Naive B cell (primary cell): ENCODE results near the gene FTCDNL1. TPM values are rescaled to one million over a fixed set of nuclear protein-coding genes. Genes with fewer than 3 reads are reported as not detected.
A peak's percentile ranks its signal among the peaks of the same experiment; 100 is the strongest.

Source experiments
- ATAC-seq, 2 donors: fragments of 150-1000 bp; cut with Tn5 transposase; 2 replicates each; pipeline ENCODE4 v1.10.0; 2021; ENCODE audit warnings: low read depth in 2 of 2, mild to moderate bottlenecking in 2 of 2, moderate library complexity in 2 of 2
- DNase-seq: peaks from one replicate; pipeline ENCODE4 v3.0.0; 2022
- H3K27ac Mint-ChIP-seq, 6 donors: one replicate each; pipeline ENCODE4 v1.8.0; 2020 to 2022; ENCODE audit warnings: mild to moderate bottlenecking in 6 of 6, mixed read lengths in 6 of 6, moderate library complexity in 5 of 6, inconsistent platforms in 2 of 6
- H3K27me3 Mint-ChIP-seq, 3 donors: one replicate each; pipeline ENCODE4 v1.8.0; 2021 to 2022; ENCODE audit warnings: mixed read lengths in 3 of 3, mild to moderate bottlenecking in 1 of 3
- H3K36me3 Mint-ChIP-seq, 2 donors: one replicate each; pipeline ENCODE4 v1.8.0; 2020 to 2022; ENCODE audit warnings: mixed read lengths in 2 of 2, inconsistent platforms in 1 of 2, mild to moderate bottlenecking in 1 of 2
- H3K4me1 Mint-ChIP-seq, 3 donors: one replicate each; pipeline ENCODE4 v1.8.0; 2020 to 2022; ENCODE audit warnings: mixed read lengths in 3 of 3, inconsistent platforms in 1 of 3, mild to moderate bottlenecking in 1 of 3, moderate library complexity in 1 of 3
- H3K4me3 Mint-ChIP-seq, 8 donors: one replicate each; pipeline ENCODE4 v1.8.0; 2020 to 2022; ENCODE audit warnings: mild to moderate bottlenecking in 8 of 8, mixed read lengths in 8 of 8, moderate library complexity in 8 of 8, inconsistent platforms in 2 of 8
- H3K9me3 Mint-ChIP-seq, 7 donors: one replicate each; pipeline ENCODE4 v1.8.0; 2020 to 2022; ENCODE audit warnings: mixed read lengths in 7 of 7, mild to moderate bottlenecking in 5 of 7, inconsistent platforms in 2 of 7, moderate library complexity in 1 of 7
- polyA plus RNA-seq, 6 donors: library from polyadenylated mRNA; unstranded; fragments of 300-500 nt; fragmentation: Illumina TruSeq; gene quantifications; one replicate each; pipeline ENCODE4 v1.2.3, GENCODE V29; 2021; ENCODE audit warnings: low read depth in 6 of 6

Gene FTCDNL1
- polyA plus RNA-seq, 6 donors from 2014 or later, result 0.84 to 2.8 (median 1.5) TPM

DNA sequence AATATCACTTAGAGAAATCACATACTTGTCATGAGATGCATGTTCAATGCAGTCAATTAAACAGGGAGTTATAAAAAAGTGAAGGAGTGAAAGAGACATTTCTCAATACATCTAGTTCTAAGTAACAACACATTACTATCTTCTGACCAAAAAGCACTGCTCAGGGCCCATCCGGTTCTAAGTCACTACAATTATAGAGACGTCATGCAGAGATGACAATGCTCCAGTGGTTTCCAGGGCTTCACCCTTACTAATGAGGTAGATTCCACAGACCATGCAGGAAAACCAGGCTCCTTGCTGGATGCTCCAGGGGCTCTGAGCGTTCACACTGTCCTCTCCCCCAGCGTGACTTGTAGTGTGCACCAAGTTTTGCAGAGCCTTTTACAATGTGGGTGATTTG, 88.0 kb downstream of the FTCDNL1 start:
- Mint-ChIP-seq H3K9me3 (no peaks in the 10 kb centered on the region), H3K27me3 (no peaks in the 10 kb centered on the region), H3K36me3 (no peaks in the 10 kb centered on the region), H3K27ac (peak overlapping the region in 1 of 6 donors; percentile 4), H3K4me3 (no peak overlapping the region), H3K4me1 (no peaks in the 10 kb centered on the region)
- DNase-seq, result no peak
- ATAC-seq, result no peak

DNA sequence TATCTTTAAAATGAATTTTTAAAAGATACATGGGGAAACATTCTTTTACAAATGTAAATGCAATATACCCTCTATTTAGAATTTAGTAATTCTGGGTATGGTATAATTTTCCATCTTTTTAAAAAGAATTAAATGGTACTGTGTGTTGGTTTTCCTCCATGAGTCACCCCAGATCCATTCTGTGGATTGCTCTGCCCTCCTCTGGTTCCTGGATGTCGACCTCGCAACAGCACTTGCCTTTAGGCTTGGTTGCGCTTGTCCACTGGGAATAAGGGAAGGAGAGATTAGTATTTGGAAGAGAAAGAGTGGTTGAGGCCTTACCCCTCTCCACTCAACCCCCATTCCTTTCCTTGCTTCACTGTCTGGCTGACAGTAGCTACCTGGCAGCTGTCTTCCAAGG, 90.4 kb downstream of the FTCDNL1 start:
- peaks cover 0 to 10% (median 8%) of the 10 kb centered on the region in 3 donors for H3K27me3 Mint-ChIP-seq
- H3K36me3 Mint-ChIP-seq, result no peaks in the 10 kb centered on the region
- no peak for DNase-seq
- no peak overlapping the region for H3K4me3 Mint-ChIP-seq
- ATAC-seq, result no peak
- H3K4me1 Mint-ChIP-seq, result no peaks in the 10 kb centered on the region
- peaks cover 0 to 2% (median 0%) of the 10 kb centered on the region in 7 donors for H3K9me3 Mint-ChIP-seq
- no peak overlapping the region for H3K27ac Mint-ChIP-seq

DNA sequence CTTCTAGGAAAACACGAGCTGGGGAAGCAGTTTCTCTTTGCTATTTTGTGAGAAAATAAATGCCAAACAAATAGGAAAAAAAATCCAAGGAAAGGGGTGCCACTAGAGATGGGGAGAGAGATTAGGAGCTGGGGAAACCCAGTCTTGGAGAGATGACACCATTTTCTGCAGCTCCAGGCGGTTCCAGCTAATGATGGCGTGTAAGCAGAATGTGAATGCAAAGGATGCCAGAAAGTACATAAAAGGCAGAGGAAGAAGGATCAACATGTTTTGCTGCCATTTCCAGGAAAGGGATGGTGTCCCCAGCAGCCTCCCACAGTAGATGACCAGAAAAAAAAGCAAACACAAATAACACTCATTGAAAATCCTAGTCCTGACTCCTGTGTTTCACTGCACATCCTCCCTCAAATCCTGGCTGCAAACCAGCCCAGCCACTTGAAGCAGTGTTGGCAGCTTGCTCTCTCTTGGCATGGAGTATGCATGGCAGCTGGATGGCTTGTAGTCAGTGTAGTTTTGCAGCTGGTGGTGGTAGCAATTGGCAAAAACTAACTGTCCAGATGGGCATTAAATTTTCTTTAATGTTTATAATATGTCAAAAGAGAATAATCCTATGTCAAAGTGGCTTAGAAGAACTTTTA, 93.6 kb downstream of the FTCDNL1 start:
- Mint-ChIP-seq H3K9me3 (peaks cover under 1 to 8% (median 6%) of the 10 kb centered on the region in 7 donors), H3K4me3 (no peak overlapping the region), H3K27ac (no peak overlapping the region), H3K36me3 (peaks cover 0 to 8% of the 10 kb centered on the region in 2 donors), H3K4me1 (no peaks in the 10 kb centered on the region), H3K27me3 (peaks cover 9 to 25% (median 24%) of the 10 kb centered on the region in 3 donors)
- DNase-seq (no peak), ATAC-seq (no peak)

DNA sequence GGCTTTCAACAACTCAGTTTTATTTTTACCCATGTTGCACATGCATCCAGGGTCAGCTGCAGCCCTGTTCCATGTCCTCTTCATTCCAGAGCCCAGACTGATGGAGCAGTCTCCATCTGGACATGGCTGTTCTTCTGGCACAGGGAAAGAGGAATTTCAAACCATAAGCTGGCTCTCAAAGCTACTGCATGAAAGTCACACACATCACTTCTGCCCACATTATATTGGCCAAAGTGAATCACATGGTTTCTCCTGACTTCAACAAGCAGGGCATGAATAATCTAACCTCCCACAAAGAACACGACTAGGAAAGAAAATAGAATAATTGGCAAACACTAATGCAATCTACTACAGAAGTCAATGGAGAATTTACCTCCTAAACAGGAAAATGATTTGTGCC, 94.2 kb downstream of the FTCDNL1 start:
- H3K27ac Mint-ChIP-seq, result no peak overlapping the region
- DNase-seq (no peak), ATAC-seq (no peak)
- no peaks in the 10 kb centered on the region for H3K4me1 Mint-ChIP-seq
- peaks cover 0 to 10% of the 10 kb centered on the region in 2 donors for H3K36me3 Mint-ChIP-seq
- peaks cover 4 to 14% (median 6%) of the 10 kb centered on the region in 7 donors for H3K9me3 Mint-ChIP-seq
- peaks cover 12 to 26% (median 25%) of the 10 kb centered on the region in 3 donors for H3K27me3 Mint-ChIP-seq
- no peak overlapping the region for H3K4me3 Mint-ChIP-seq

DNA sequence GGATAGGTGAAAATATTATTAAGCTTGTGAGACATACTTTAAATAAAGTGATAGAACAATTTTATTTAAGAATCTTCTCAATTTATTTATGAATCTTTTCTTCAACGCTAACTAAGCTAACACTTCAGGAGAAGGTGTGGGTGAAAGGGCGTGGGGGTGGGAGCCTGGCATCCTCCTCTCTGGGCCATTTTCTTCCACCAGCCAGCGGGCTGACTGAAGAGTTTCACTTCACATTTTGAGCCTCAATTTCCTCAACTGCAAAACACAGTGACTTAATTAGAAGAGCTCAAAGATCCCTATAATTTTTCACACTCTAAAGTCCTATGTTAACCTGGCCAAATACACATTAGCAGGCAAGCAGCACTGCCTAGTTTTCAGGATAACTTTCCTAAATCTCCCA, 94.8 kb downstream of the FTCDNL1 start:
- no peak for ATAC-seq
- Mint-ChIP-seq H3K4me3 (no peak overlapping the region), H3K9me3 (peaks cover 4 to 14% (median 6%) of the 10 kb centered on the region in 7 donors), H3K27ac (no peak overlapping the region), H3K36me3 (peaks cover 0 to 10% of the 10 kb centered on the region in 2 donors), H3K4me1 (no peaks in the 10 kb centered on the region), H3K27me3 (peaks cover 14 to 28% (median 25%) of the 10 kb centered on the region in 3 donors)
- no peak for DNase-seq

DNA sequence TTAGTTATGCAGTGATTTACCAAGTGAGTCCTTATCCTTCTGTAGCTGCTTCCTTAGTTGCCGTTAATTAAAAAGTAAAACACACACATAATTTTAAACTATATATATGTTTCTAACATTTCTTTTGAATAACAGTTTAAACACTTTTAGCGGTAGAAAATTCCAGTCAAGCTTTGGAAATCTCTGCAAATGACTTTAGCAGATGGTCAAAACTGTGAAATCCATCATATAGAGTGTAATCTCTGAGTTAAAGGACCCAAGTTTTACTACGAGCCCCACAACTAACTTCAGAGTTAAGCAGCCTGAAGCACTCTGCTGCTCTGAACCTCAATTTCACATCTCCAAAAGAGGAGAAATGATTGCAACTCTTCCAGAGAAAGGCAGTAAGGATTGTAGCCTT, 96.2 kb downstream of the FTCDNL1 start:
- Mint-ChIP-seq H3K4me1 (no peaks in the 10 kb centered on the region), H3K9me3 (peaks cover 4 to 14% (median 6%) of the 10 kb centered on the region in 7 donors), H3K36me3 (peaks cover 0 to 10% of the 10 kb centered on the region in 2 donors), H3K27ac (no peak overlapping the region), H3K4me3 (no peak overlapping the region), H3K27me3 (peaks cover 21 to 34% (median 25%) of the 10 kb centered on the region in 3 donors)
- DNase-seq (no peak), ATAC-seq (no peak)

DNA sequence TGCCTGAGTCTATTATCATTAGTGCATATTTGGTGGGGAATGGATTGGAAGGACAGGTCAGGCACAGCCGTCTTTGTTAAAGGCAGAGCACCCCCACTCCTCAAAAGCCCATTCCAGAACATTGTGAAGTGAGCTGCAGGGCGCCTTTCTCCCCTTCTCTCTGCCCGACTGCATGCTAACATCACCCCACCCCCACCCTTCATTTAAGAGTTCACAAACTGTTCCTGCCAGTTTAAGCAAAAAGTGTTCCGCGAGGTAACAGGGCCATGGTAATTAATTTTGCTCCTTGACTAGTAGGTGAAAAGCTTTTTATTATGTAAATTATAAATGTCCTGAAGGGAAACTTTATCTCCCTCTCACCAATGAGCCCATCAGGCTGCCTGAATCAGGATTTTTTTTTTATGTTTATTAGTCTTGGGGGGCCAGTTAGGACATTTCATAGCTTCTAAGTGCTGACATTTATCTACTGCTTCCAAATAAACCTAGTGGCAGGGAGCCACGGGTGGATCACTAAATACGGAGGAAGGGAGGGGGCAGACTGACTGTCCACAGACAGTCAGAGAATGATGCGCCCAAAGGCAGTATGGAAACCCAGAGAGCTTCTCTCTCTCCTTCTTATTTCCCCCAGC, 99.4 kb downstream of the FTCDNL1 start:
- Mint-ChIP-seq H3K27ac (no peak overlapping the region), H3K27me3 (peaks cover 21 to 34% (median 25%) of the 10 kb centered on the region in 3 donors), H3K36me3 (peaks cover 0 to 10% of the 10 kb centered on the region in 2 donors), H3K4me3 (no peak overlapping the region), H3K4me1 (no peaks in the 10 kb centered on the region), H3K9me3 (peaks cover 4 to 14% (median 6%) of the 10 kb centered on the region in 7 donors)
- ATAC-seq (no peak), DNase-seq (no peak)

DNA sequence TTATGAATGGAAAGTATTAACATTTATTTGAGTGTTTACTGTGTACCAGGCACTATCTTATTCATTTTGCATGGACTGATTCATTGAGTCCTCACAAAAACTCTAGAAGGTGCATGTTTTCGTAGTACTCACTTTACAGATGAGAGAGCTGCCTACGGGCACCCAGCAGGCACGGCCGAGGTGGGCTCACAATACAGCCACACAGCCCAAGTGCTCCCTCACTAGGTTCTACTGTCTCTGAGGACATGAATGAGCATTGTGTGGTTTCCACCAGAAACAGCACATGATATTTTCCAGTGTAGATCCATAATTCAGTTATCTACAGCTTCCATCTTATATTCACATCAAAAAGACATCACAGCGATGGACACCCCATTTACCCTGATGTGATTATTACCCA, 101.4 kb downstream of the FTCDNL1 start:
- H3K9me3 Mint-ChIP-seq, result peaks cover 4 to 14% (median 6%) of the 10 kb centered on the region in 7 donors
- H3K4me1 Mint-ChIP-seq, result no peaks in the 10 kb centered on the region
- peaks cover 21 to 34% (median 25%) of the 10 kb centered on the region in 3 donors for H3K27me3 Mint-ChIP-seq
- ATAC-seq (no peak), DNase-seq (no peak)
- no peak overlapping the region for H3K27ac Mint-ChIP-seq
- peaks cover 0 to 10% of the 10 kb centered on the region in 2 donors for H3K36me3 Mint-ChIP-seq
- H3K4me3 Mint-ChIP-seq, result no peak overlapping the region

DNA sequence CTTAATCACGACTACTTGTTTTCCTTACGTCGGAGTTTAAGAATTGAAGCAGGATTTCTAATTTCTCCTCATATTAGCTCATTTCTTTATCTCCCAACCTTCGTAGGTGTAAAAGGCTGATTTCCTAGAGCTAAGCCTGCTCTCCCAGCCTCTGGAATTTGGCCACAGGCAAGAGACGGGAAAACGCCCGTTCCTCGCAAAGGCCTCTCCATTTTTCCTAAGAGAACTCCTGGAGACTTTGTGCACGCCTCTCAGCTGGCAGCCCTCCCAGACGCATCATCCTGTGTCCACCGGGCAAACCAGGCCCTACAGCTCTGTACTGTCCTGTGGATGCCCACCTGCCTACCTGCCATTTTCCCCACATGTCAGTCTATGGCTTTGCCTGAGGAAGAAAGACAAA, 106.3 kb downstream of the FTCDNL1 start:
- DNase-seq (no peak), ATAC-seq (no peak)
- H3K9me3 Mint-ChIP-seq, result no peaks in the 10 kb centered on the region
- peaks cover 15 to 24% (median 19%) of the 10 kb centered on the region in 3 donors for H3K27me3 Mint-ChIP-seq
- no peak overlapping the region for H3K27ac Mint-ChIP-seq
- H3K36me3 Mint-ChIP-seq, result no peaks in the 10 kb centered on the region
- H3K4me1 Mint-ChIP-seq, result peaks cover 0 to 3% (median 2%) of the 10 kb centered on the region in 3 donors
- no peak overlapping the region for H3K4me3 Mint-ChIP-seq

DNA sequence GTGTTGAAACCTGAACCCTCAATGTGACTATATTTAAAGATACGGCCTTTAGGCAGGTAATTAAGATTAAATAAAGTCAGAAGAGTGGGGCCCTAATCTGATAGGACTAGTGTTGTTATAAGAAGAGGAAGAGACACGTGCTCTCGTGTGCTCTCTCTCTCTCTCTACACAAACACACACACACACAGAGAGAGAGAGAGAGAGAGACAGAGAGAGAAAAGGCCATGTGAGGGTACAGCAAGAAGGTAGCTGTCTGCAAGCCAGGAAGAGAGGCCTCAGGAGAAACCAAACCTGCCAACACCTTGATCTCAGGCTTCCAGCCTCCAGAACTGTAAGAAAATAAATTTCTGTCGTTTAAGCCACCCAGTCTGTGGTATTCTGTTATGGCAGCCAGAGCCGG, 106.7 kb downstream of the FTCDNL1 start:
- Mint-ChIP-seq H3K36me3 (no peaks in the 10 kb centered on the region), H3K27me3 (peaks cover 17 to 27% (median 24%) of the 10 kb centered on the region in 3 donors), H3K9me3 (no peaks in the 10 kb centered on the region), H3K4me1 (peaks cover 0 to 5% (median 4%) of the 10 kb centered on the region in 3 donors), H3K4me3 (no peak overlapping the region), H3K27ac (no peak overlapping the region)
- DNase-seq (no peak), ATAC-seq (no peak)

DNA sequence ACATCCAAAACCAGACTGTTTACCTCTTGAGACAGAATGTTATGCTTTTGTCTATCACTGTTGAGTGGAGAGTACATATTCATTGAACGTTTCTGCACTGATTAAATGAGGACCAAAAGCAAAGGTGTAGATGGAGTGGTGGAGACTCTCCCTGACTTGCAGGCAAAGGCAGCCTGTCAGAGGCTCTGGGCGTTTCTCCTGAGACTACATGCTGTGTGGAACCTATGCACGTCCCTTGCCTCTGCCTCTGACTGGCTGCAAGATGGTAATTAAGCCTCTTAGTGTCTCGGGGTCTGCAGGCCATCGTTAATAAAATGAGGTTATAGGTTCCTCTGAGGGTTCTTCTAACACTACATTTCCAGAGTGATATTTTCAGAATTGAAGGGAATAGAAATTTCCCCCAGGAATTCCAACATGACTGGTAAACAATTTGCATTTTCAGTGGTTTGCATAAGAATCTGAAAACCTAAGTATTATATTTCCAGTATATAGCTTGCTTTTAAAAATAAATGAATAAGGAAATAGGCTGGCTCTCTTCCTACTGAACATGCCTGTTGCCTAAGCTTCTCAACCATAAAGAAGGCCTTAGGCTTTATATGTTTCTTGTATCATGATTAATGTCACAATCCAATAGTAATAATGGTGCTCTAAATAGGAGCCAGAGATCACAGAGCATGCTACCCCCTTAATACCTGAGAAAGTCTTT, 107.4 kb downstream of the FTCDNL1 start:
- Mint-ChIP-seq H3K36me3 (no peaks in the 10 kb centered on the region), H3K27ac (no peak overlapping the region), H3K9me3 (peaks cover 0 to 1% (median 0%) of the 10 kb centered on the region in 7 donors), H3K4me1 (peaks cover 0 to 5% (median 4%) of the 10 kb centered on the region in 3 donors), H3K27me3 (peaks cover 24 to 27% (median 26%) of the 10 kb centered on the region in 3 donors), H3K4me3 (no peak overlapping the region)
- ATAC-seq (no peak), DNase-seq (no peak)

DNA sequence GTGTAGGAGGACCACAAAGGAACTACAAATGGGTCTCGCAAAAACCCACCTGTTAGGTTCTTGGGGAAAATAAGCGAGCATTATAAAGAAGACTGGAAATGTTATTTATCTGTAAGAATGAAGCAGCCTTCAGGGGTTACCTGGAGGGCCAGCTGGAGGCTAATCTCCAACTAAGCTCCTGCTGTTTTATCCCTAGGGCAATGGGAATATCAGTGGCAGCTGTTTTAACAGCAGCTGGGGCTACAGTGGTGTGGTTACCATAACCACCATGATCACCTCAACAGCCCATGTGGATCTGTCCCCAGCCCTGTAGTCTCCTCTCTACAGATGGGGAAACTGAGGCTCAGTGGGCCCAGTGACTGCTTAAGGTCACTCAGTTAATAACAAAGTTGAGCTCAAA, 108.1 kb downstream of the FTCDNL1 start:
- peaks cover 0 to 5% (median 4%) of the 10 kb centered on the region in 3 donors for H3K4me1 Mint-ChIP-seq
- H3K27me3 Mint-ChIP-seq, result peaks cover 27 to 33% (median 29%) of the 10 kb centered on the region in 3 donors
- DNase-seq (no peak), ATAC-seq (no peak)
- peaks cover 0 to 1% (median 0%) of the 10 kb centered on the region in 7 donors for H3K9me3 Mint-ChIP-seq
- no peaks in the 10 kb centered on the region for H3K36me3 Mint-ChIP-seq
- no peak overlapping the region for H3K27ac Mint-ChIP-seq
- H3K4me3 Mint-ChIP-seq, result no peak overlapping the region

DNA sequence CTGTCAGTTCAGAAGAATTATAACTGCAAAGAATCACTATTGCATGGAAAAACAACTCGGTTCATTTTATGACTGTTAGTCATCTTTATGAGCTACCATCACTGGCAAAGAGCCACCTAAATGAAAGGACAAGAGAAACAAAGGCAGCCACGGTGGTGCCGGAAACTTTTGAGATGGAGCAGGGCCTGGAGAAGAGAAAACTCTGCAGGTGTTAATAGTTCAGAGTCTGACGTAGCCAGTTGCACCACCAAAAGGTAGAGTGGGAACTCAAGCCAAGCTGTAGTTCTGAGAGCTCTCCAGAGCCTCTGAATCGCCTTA, 110.9 kb downstream of the FTCDNL1 start:
- ATAC-seq (no peak), DNase-seq (no peak)
- H3K4me1 Mint-ChIP-seq, result peaks cover 0 to 5% (median 4%) of the 10 kb centered on the region in 3 donors
- peaks cover 34 to 40% (median 35%) of the 10 kb centered on the region in 3 donors for H3K27me3 Mint-ChIP-seq
- no peak overlapping the region for H3K27ac Mint-ChIP-seq
- H3K36me3 Mint-ChIP-seq, result no peaks in the 10 kb centered on the region
- peak overlapping the region in 1 of 8 donors; percentile 12 for H3K4me3 Mint-ChIP-seq
- peaks cover 0 to 1% (median 0%) of the 10 kb centered on the region in 7 donors for H3K9me3 Mint-ChIP-seq
